Activated T-cell treated with anti-CD3 and anti-CD28 coated beads for 24 hours (primary cell): ENCODE measurements around the gene TRAPPC2B.

Experiments
- DNase-seq: peaks from one replicate; pipeline ENCODE4 v3.0.0-alpha.2; 2020; ENCODE audit warnings: low read depth

The TRAPPC2B gene

GRCh38 chr19:57362997-57363687 is at the start of gene TRAPPC2B, which contains the start of gene ZNF547:
Gene TRAPPC2B, plus strand, starts transcription at chr19:57363551. Its CDS starts 1,283 bp downstream, at chr19:57364834.
Gene ZNF547, plus strand, starts transcription at chr19:57363551. Its CDS starts 5,005 bp downstream, at chr19:57368556.
- peak; percentile 98 for DNase-seq

DNA sequence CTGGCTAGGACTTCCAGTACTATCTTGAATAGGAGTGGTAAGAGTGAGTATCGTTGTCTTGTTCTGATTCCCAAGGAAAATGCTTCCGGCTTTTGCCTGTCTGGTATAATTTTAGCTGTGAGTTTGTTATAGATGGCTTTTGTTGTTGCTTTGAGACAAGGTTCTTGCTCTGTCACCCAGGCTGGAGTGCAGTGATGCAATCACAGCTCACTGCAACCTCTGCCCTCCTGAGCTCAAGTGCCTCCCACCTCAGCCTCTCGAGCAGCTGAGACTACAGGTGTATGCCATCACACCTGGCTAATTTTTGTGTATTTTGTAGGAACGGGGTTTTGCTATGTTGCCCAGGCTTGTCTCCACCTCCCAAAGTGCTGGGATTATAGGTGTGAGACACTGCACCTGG is 49.2 kb upstream of the TRAPPC2B start:
- DNase-seq, result no peak

GRCh38 chr19:57317503-57317902 is 45.8 kb upstream of the TRAPPC2B start:
- DNase-seq, result no peak

- no peak for DNase-seq
Measured at GRCh38 chr19:57319869-57320179, 43.5 kb upstream of the TRAPPC2B start.

GRCh38 chr19:57320180-57321084 is 42.9 kb upstream of the TRAPPC2B start, which contains the start of gene ZNF543:
Gene ZNF543, plus strand, starts transcription at chr19:57320472. Its CDS starts 382 bp downstream, at chr19:57320854.
- DNase-seq, result peak; percentile 88

DNA sequence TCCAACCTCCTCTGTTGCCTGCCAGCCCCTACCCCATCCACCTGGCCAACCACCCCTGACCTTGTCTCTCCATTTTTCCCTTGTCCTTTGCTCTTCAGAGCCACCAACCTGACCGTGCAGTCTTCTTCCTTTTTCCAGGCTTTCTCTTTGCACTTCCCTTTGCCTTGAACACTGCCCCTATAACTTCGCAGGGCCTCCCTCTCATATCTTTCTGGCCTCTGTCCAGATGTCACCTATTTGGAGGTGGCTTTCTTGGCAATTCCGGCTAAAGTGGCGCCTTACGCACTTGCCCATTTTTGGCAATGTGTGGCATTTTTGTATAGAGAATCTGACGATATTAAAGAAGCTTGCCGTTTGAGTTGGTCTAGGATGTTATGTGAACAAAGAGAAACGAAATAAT is 42.2 kb upstream of the TRAPPC2B start:
- no peak for DNase-seq

- DNase-seq, result no peak
Measured at GRCh38 chr19:57321751-57322150, 41.6 kb upstream of the TRAPPC2B start.

GRCh38 chr19:57324992-57325391 is 38.4 kb upstream of the TRAPPC2B start:
- no peak for DNase-seq

DNA sequence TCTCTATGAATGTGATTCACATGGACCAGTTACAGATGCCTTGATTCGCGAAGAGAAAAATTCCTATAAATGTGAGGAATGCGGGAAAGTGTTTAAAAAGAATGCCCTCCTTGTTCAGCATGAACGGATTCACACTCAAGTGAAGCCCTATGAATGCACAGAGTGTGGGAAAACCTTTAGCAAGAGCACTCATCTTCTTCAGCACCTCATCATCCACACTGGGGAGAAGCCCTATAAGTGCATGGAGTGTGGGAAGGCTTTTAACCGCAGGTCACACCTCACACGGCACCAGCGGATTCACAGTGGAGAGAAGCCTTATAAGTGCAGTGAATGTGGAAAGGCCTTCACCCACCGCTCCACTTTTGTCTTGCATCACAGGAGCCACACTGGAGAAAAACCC is 35.4 kb upstream of the TRAPPC2B start:
- no peak for DNase-seq

DNA sequence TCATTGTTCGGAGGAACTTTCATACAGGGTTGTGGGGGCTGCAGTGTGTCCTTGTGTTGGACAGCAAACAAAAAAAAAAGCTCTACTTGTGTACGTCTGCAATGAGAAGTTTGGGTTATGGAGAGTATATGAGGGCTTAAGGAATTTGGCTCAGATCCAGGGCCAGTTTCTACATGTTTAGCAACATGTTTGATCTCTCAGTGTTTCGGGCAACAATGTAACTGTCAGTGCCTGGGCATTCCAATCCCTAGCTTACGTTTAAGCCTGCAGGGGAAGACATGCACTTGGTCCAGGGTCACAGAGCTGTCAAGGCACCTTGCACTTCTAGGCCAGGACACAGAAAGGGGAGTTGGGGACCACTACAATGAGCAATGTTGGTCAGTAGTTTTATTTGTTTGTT is 29.2 kb upstream of the TRAPPC2B start:
- no peak for DNase-seq

GRCh38 chr19:57338877-57339276 is 24.5 kb upstream of the TRAPPC2B start:
- DNase-seq, result no peak

DNA sequence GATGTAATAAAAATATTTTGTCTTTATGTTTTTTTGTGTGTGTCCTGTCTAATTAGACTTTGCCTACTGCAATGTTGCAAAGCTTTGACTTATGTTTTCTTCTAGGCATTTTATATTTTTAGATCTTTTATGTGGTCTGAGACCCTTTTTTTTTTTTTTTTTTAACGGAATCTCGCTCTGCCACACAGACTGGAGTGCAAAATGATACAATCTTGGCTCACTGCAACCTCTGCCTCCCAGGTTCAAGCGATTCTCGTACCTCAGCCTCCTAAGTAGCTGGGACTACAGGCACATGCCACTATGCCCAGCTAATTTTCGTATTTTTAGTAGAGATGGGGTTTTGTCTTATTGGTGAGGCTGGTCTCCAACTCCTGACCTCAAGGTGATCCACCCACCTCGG is 20.8 kb upstream of the TRAPPC2B start:
- no peak for DNase-seq

- no peak for DNase-seq
Measured at GRCh38 chr19:57348136-57348535, 15.2 kb upstream of the TRAPPC2B start.

- DNase-seq, result peak; percentile 79
Measured at GRCh38 chr19:57350877-57351805, 12.2 kb upstream of the TRAPPC2B start, which contains the start of gene ZNF304. Gene ZNF304, plus strand, starts transcription at chr19:57351271. Its CDS starts 394 bp downstream, at chr19:57351665.

DNA sequence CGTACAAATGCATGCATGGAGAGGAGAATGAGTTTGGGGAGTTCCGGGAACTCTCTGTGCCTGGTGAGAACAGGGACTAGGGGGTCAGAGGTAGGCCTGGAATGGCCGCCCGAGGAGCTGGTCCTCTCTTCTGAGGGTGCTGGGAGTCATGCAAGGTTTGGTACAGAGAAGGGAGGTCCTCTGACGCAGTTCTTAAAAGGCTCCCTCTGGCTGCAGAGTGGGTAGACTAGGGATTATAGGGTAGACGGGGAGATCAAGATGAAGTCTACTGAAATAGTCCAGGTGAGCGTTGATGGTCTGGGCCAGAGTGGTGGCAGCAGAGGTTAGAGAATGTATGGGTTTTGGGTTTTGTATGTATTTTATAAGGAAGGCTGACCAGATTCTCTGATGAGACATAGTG is 11.5 kb upstream of the TRAPPC2B start:
- no peak for DNase-seq

- no peak for DNase-seq
Measured at GRCh38 chr19:57355916-57356315, 7.4 kb upstream of the TRAPPC2B start.

DNA sequence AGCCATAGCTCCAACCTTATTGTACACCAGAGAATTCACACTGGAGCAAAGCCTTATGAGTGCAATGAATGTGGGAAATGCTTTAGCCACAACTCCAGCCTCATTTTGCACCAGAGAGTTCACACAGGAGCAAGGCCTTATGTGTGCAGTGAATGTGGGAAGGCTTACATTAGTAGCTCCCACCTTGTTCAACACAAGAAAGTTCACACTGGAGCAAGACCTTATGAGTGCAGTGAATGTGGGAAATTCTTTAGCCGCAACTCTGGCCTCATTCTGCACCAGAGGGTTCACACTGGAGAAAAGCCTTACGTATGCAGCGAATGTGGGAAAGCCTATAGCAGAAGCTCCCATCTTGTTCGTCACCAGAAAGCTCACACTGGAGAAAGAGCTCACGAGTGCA is 5.9 kb upstream of the TRAPPC2B start:
- no peak for DNase-seq

DNA sequence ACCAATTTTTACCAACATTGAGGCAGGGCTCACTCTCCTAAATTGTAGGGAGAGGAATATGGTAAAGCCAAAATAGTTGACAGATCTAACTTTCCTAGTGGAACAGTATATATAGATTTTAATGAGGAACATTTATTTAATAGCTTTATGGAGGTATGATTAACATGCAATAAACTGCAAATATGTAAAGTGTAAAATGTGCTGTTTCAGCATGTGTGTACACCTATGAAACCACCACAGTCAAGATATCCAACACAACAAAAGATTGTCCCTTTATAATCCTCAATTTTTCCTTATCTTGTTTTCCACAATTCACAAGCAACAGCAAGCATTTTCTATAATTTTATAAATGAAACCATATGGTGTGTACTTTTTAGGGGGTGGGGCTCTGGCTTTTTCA is 4.1 kb upstream of the TRAPPC2B start:
- DNase-seq, result no peak

DNA sequence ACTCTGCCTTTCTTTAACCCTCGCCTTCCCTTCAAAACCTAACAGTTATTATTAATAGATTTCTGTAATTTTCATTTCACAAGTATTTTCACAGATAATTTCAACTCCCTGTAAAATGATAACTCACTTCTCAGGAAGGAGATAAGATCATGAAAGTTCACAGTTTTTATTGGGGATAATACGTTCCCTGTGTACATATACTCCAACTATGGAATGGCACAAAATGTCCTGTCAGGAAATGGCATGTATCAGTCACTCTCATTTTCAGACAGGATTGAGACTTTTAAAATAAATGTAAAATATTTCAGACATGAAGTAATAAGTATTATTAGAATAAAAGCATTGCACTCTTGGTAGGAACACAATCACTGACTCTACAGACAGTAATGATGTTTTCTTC is 932 bp upstream of the TRAPPC2B start:
- DNase-seq, result no peak

DNA sequence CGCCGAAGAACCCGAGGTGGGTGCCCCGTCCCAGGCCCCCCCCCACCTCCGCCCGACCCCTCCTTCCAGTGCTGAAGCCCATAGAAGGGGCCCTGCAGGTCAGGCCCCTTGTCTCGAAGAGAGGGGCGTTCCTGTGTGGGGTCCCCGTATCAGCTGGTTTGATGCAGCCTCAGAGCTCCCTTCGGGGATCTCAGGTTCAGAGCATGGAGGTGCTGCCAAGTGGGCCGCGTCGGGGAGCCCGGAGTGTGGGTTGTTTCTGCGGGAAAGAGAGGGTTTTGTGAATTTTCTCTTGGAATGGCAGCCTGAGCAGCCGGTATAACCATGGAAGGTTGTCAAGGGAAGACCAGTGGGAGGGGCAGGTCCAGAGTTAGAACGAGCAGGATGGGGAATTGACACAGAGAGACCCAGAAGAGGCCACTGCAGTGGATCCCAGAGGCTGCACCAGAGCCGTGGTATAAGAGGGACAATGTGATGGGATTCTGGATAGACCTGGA is 384 bp downstream of the TRAPPC2B start:
- no peak for DNase-seq

DNA sequence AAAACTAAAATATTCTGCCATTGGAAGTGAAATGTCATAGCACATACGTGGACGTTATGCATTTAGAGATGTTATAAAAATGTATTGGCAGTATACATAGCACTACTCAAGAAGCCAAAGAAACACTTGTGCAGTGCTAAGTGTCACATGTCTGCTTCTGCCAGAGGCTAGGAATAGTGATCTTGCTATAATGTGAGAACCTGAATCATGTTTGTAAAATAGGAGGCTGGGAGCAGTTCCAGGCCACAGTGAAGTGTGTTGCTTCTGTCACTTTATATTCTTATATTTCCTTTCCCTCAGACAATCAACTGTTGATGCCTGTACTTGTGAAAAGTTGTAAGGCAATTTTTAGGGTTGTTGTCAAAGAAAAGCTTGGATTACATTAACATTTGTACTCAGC is 3.4 kb downstream of the TRAPPC2B start:
- DNase-seq, result no peak

DNA sequence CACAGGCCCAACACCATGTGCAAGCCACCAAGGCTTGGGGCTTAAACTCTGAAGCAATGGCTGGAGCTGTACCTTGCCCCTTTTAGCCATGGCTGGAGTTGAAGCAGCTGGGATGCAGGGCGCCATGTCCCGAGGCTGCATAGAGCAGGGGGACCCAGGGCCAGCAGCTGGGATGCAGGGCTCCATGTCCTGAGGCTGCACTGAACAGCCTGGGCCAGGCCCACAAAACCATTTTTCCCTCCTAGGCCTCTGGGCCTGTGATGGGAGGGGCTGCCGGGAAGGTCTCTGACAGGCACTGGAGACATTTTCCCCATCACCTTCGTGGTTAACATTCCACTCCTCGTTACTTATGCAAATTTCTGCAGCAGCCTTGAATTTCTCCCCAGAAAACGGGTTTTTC is 10.8 kb downstream of the TRAPPC2B start:
- no peak for DNase-seq
